NCI-H2196 (cell line): Measurements from ENCODE around the gene MCM3AP.

Source experiments
- DNase-seq: peaks from one replicate; lab custom pipeline; 2025; ENCODE audit not compliant: unreplicated experiment; lab: John Stamatoyannopoulos, UW

The MCM3AP gene

GRCh38 chr21:46220275-46220810 is 65.1 kb downstream of the MCM3AP start:
- peak; percentile 7 for DNase-seq

- DNase-seq: peak; percentile 28
These were observed 65.7 kb downstream of the MCM3AP start for GRCh38 chr21:46219591-46220239.

GRCh38 chr21:46218906-46219590 is 66.4 kb downstream of the MCM3AP start:
- no peak for DNase-seq

GRCh38 chr21:46217511-46218196 is 67.8 kb downstream of the MCM3AP start:
- DNase-seq: no peak

DNA sequence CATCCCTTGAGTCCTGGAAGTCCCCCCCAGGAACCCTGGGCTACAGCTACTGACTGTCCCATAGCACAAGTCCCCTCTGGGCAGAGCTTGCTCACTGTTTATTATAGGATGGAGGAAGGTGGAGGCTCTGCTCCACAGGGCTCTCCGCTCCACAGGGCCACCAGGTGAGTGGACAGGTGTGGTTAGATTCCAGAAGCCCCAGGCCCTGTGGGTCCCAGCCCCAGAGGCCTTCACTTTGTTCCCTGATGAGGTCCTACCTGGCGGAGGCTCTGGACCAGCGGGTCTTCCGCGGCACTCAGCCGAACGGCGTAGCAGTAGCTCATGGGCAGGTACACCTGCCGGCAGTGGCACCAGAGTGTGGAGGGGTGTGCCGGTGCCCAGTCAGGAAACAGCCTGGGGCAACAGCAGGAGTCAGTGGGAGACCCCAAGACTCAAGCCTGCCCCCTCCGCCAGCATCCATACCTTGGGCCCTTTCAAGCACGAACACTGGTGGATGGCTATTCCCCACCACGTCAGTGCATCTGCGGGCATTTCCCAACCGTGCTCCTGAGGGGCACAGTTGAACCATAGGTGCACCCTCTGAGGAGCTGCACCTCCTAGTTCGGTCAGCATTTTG is 69.2 kb downstream of the MCM3AP start:
- DNase-seq: no peak

DNA sequence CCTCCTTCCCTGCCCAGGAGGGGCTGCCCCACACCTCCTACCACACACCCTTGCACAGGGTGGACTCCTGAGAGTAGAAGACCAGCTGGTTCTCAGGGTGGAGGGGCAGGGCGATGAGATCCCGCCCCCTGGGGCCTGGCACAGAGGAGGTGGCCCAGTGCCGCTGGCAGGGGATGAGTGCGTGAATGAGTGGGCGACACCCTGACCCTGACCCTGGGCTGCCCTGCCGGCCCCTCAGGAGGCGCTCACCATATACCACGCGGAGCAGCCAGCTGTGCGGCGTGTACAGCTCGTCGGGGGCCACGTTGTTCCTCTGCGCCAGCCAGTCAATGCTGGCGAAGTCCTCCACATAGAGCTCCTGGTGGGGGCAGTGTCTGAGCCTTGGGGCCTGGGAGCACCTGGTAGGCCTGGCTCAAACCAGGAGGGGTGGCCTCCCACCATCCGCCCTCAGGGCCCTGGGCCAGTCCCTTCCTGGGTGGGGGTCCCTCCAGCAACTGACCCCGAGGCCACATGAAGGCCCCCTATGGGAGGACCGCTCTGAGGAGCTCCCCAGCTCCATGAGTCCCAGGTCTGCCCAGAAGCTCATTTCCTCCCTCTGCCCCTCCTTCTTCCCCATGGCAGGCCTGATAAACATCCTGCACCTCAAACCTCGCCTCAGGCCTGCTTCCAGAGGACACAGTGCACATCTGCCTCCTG is 69.8 kb downstream of the MCM3AP start:
- DNase-seq: no peak

DNA sequence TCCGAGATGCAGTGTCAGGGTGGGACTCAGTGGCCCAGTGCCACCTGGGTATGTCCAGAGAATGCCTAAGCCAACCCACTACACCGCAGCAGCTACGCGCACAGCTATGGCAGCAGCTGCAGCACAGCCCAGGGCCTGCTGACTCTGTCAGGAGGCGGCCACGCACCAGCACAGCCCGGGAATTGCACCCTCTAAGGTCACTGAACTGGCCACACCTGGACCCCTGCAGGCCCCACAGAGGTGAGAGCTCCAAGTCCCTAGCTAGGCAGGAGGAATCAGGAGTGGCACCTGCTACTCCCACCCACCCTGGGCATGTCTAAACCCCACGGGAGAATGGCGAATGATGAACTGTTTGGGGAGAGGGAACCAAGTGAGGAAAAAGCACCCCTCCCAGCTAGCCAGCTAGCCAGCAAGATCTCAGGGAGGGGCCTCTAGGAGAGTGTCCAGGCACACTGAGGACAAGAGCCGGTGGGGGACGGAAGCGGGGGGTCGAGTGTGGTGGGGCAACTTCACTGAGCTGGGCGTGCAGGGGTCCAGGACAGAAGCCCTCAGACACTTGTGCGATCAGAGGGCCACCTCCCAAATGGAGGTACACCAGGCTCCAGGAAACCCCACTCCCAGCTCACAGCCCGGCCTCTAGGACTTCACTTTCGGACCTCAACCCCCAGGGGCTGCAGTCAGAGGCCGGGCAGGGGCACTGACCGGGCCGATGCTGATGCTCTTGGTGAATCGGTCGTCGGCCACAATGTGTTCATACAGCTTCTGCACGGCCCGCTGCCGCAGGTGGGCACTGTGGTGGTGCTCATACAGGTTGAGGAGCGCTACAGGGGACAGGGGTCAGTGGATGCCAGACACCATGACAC is 70.7 kb downstream of the MCM3AP start:
- DNase-seq: no peak

DNA sequence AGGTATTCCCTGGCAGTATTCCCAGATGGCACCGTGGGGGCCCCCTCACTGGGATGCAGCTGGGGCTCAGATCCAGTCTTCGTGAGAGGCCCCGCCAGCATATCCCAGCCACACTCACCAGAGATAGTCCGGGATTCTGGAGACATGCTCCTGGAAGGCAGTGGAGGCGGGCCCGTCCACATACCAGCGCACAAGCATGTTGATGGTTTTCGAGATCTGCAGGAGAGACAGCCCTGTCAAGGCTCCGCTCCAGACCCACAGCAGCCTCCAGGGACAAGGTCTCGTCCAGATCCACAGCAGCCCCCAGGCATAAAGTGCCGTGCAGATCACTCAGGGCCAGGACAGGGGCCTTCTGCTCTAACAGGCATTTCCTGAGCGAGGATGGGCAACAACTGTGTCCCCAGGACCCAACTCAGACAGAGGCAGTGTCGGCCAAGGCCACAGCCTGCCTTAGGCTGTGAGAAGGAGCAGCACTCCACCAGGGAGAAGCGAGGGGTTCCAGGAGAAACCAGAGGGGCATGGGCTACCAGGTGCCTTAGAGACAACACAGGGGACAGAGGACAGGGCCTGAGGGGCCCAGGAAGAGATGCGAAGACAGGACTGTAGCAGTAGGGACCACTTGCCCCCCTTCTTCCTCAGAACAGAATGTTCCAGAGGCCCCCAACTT is 71.7 kb downstream of the MCM3AP start:
- no peak for DNase-seq

- DNase-seq: no peak
These were observed 72.5 kb downstream of the MCM3AP start for GRCh38 chr21:46212721-46213484.

GRCh38 chr21:46211786-46212720 is 73.4 kb downstream of the MCM3AP start:
- no peak for DNase-seq

DNA sequence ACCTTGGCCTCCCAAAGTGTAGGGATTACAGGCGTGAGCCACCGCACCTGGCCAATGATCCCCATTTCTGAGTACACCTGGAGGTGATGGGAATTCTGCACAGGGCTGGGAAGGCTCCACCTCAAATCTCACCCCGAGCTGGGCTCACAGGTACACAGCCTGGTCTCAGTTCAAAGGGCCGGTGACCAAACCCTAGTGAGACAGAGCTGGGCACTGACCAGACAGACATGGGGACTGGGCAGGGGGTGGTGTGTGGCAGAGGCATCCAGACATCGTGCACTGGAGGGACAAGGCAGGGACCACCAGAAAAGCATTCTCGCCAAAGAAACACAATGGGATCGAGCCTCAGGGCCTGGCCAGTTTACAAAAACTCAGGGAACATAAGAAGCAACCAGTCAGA is 74.0 kb downstream of the MCM3AP start:
- no peak for DNase-seq

DNA sequence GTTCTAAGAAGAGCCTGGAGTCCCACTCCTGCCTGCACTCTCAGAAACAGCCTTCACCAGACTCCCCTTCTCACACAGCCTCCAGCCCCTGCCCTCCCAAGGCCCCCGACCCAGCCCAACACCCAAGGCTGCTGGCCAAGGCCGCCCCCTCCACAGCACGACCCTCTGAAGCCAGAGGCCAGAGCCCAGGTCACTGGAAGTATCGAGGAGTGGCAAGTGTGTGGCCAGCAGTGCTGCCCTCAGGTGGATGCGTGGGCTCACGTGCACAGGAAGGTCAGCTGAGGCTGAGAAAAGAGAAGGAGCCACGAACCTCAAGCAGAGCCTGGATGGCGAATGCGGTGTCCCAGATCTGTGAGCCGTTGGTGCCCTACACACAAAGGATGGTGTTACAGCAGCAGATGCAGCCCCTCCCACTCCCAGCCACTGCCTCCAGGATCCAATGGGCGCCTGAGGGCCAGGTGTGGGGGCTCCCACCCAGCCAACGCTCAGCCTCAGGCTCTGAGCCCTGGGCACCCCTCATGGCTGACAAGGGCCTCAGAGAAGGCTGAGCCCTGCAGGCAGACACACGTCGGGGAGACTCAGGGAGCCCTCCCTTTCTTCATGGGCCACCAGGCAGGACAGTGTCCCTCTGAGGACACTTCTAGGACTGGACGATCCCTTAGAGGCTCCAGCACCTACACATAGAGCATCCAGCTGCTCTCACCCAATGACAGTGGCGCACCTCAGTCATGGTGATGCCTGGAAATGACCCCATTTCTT is 74.9 kb downstream of the MCM3AP start:
- no peak for DNase-seq

- DNase-seq: no peak
These were observed 76.4 kb downstream of the MCM3AP start for GRCh38 chr21:46208761-46209721.

DNA sequence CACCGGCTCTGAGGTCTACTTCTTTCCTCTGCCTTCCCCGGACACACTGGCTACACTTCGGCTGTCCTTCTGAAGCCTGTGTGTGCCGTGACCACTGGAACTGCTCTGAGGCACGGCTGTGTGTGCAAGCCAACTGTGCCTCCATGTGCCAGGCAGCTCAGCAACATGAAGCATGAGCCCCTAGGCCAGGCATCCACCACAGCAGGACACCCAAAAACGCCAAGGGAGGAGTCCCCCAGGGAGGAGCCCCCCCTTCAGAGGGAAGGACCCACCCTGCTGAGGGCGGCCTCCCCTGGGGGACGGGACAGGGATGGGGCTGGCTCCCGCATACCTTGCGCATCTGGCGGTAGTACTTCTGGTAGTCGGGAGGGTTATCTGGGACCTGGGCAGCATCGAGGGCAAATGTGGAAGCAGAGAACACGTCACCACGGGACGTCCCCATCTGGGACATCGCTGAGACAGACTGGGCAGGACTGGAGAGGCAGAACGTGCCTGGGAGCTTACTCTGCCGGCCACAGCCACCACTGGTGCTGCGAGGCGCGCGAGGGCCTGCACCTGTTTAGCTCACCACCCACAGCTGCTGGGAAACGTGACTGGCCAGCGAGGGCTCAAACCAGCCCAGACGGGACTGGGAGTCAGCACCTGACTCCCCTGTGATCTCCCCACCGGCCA is 77.4 kb downstream of the MCM3AP start:
- no peak for DNase-seq
